HG03520 (cell line): ENCODE measurements around the gene UBE2N.
"Not testable (repeated sequence)": the region's sequence is repeated elsewhere in the genome, so short reads cannot be mapped to it uniquely, and the experiment has no call there.

ENCODE experiments used
- ATAC-seq: cut with Tn5 transposase; IDR thresholded peaks from one replicate; pipeline ENCODE4 v1.9.1; 2021; ENCODE audit warnings: mild to moderate bottlenecking, moderate library complexity; ENCODE audit not compliant: unreplicated experiment

The UBE2N gene

GRCh38 chr12:93415723-93416464 lies 25.9 kb downstream of the UBE2N start:
- ATAC-seq: no peak

- ATAC-seq: no peak
Measured at GRCh38 chr12:93413064-93413463, 28.7 kb downstream of the UBE2N start.

GRCh38 chr12:93412396-93412795 lies 29.4 kb downstream of the UBE2N start:
- ATAC-seq: not testable (repeated sequence)

- not testable (repeated sequence) for ATAC-seq
Measured at GRCh38 chr12:93411060-93411459, 30.7 kb downstream of the UBE2N start.

- ATAC-seq: not testable (repeated sequence)
Measured at GRCh38 chr12:93409343-93410187, 32.2 kb downstream of the UBE2N start.

- no peak for ATAC-seq
Measured at GRCh38 chr12:93408813-93409212, 32.9 kb downstream of the UBE2N start.

GRCh38 chr12:93407963-93408283 lies 33.8 kb downstream of the UBE2N start:
- no peak for ATAC-seq

- ATAC-seq: no peak
Measured at GRCh38 chr12:93407054-93407962, 34.4 kb downstream of the UBE2N start.

GRCh38 chr12:93404961-93405849 lies 36.5 kb downstream of the UBE2N start:
- no peak for ATAC-seq

- ATAC-seq: no peak
Measured at GRCh38 chr12:93403988-93404803, 37.6 kb downstream of the UBE2N start.

GRCh38 chr12:93402333-93403311 lies 39.1 kb downstream of the UBE2N start:
- ATAC-seq: no peak

- ATAC-seq: peak; percentile 81
Measured at GRCh38 chr12:93399183-93399863, 42.4 kb downstream of the UBE2N start.

- ATAC-seq: no peak
Measured at GRCh38 chr12:93397412-93397811, 44.3 kb downstream of the UBE2N start.

GRCh38 chr12:93393425-93393824 lies 48.3 kb downstream of the UBE2N start:
- ATAC-seq: no peak

GRCh38 chr12:93390549-93391297 lies 51.0 kb downstream of the UBE2N start:
- ATAC-seq: no peak

GRCh38 chr12:93390031-93390430 lies 51.7 kb downstream of the UBE2N start:
- no peak for ATAC-seq

GRCh38 chr12:93387780-93388179 lies 54.0 kb downstream of the UBE2N start:
- peak; percentile 53 for ATAC-seq
